ENCODE measurements around the gene SLC25A47. TPM values are rescaled to one million over a fixed set of nuclear protein-coding genes. Genes with fewer than 3 reads are reported as not detected.
"Not testable (repeated sequence)": the region's sequence is repeated elsewhere in the genome, so short reads cannot be mapped to it uniquely, and the experiment has no call there.

SLC25A47 gene
- total RNA-seq, 1 experiment from 2014 or later = not detected

GRCh38 chr14:100296106-100296651, 27.0 kb upstream of the SLC25A47 start:
- H3K4me1 ChIP-seq (ENCODE audit: control insufficient read depth, insufficient read depth, low read length) = no peaks in the 10 kb centered on the region
- no peaks in the 10 kb centered on the region for H3K36me3 ChIP-seq (ENCODE audit: control insufficient read depth, insufficient read depth, low read length)
- intact Hi-C loops (cut with micrococcal nuclease; ENCODE audit: unreplicated experiment) = no loop called here
- no peak for ATAC-seq
- no TSS peak for BruUV-seq (replicated peaks)
- in situ Hi-C loops (cut with HindIII; ENCODE audit: low pct_unique_long_range_greater_than_20kb, low sequenced_read_pairs) = no loop called here
- H3K27ac ChIP-seq (ENCODE audit: low read length) = no peak overlapping the region
- no peaks in the 10 kb centered on the region for H3K9me3 ChIP-seq (ENCODE audit: control insufficient read depth, insufficient read depth, low read depth, low read length)
- POLR2A ChIA-PET = no interaction called here
- H3K27me3 ChIP-seq (ENCODE audit: control insufficient read depth, insufficient read depth, low read length) = no peaks in the 10 kb centered on the region
- TF ChIP-seq SIN3A (IDR thresholded peaks at IDR 0.05; ENCODE audit: borderline replicate concordance, insufficient read depth, low read depth, low read length) (no peak), POLR2AphosphoS5 (IDR thresholded peaks at IDR 0.05; ENCODE audit: low read depth, low read length) (no peak), TCF7L2 (IDR thresholded peaks at IDR 0.05; ENCODE audit: low read depth, low read length) (no peak)
- TF ChIP-seq, protein P1, sequence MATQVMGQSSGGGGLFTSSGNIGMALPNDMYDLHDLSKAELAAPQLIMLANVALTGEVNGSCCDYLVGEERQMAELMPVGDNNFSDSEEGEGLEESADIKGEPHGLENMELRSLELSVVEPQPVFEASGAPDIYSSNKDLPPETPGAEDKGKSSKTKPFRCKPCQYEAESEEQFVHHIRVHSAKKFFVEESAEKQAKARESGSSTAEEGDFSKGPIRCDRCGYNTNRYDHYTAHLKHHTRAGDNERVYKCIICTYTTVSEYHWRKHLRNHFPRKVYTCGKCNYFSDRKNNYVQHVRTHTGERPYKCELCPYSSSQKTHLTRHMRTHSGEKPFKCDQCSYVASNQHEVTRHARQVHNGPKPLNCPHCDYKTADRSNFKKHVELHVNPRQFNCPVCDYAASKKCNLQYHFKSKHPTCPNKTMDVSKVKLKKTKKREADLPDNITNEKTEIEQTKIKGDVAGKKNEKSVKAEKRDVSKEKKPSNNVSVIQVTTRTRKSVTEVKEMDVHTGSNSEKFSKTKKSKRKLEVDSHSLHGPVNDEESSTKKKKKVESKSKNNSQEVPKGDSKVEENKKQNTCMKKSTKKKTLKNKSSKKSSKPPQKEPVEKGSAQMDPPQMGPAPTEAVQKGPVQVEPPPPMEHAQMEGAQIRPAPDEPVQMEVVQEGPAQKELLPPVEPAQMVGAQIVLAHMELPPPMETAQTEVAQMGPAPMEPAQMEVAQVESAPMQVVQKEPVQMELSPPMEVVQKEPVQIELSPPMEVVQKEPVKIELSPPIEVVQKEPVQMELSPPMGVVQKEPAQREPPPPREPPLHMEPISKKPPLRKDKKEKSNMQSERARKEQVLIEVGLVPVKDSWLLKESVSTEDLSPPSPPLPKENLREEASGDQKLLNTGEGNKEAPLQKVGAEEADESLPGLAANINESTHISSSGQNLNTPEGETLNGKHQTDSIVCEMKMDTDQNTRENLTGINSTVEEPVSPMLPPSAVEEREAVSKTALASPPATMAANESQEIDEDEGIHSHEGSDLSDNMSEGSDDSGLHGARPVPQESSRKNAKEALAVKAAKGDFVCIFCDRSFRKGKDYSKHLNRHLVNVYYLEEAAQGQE (IDR thresholded peaks at IDR 0.05; ENCODE audit: insufficient read depth in 1 of 2, low read depth in 2 of 2, low read length in 1 of 2) = no peak
- TF ChIP-seq, protein P2, sequence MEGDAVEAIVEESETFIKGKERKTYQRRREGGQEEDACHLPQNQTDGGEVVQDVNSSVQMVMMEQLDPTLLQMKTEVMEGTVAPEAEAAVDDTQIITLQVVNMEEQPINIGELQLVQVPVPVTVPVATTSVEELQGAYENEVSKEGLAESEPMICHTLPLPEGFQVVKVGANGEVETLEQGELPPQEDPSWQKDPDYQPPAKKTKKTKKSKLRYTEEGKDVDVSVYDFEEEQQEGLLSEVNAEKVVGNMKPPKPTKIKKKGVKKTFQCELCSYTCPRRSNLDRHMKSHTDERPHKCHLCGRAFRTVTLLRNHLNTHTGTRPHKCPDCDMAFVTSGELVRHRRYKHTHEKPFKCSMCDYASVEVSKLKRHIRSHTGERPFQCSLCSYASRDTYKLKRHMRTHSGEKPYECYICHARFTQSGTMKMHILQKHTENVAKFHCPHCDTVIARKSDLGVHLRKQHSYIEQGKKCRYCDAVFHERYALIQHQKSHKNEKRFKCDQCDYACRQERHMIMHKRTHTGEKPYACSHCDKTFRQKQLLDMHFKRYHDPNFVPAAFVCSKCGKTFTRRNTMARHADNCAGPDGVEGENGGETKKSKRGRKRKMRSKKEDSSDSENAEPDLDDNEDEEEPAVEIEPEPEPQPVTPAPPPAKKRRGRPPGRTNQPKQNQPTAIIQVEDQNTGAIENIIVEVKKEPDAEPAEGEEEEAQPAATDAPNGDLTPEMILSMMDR (IDR thresholded peaks at IDR 0.05) = no peak
- no peak overlapping the region for H3K4me3 ChIP-seq (ENCODE audit: low read depth in 2 of 2, low read length in 2 of 2)
- CTCF ChIA-PET = interaction anchor here (0.8 kb wide), 1 partner anchor 11 kb away, joined by 4 read pairs; no protein-coding TSS in a partner anchor
- no peak for DNase-seq (ENCODE audit: low read depth, low spot score)

GRCh38 chr14:100296729-100297128, 26.4 kb upstream of the SLC25A47 start:
- H3K36me3 ChIP-seq (ENCODE audit: control insufficient read depth, insufficient read depth, low read length); H3K9me3 ChIP-seq (ENCODE audit: control insufficient read depth, insufficient read depth, low read depth, low read length); CTCF ChIA-PET; H3K27me3 ChIP-seq (ENCODE audit: control insufficient read depth, insufficient read depth, low read length); ATAC-seq; H3K27ac ChIP-seq (ENCODE audit: low read length); POLR2A ChIA-PET; in situ Hi-C loops (cut with HindIII; ENCODE audit: low pct_unique_long_range_greater_than_20kb, low sequenced_read_pairs); BruUV-seq (replicated peaks); DNase-seq (ENCODE audit: low read depth, low spot score); H3K4me3 ChIP-seq (ENCODE audit: low read depth in 2 of 2, low read length in 2 of 2); H3K4me1 ChIP-seq (ENCODE audit: control insufficient read depth, insufficient read depth, low read length); intact Hi-C loops (cut with micrococcal nuclease; ENCODE audit: unreplicated experiment): not testable (repeated sequence)
